K562 (cell line): ENCODE results near the gene CAPS. TPM values are rescaled to one million over a fixed set of nuclear protein-coding genes. Genes with fewer than 3 reads are reported as not detected.

Experiments
- ATAC-seq: fragments of 200-7000 bp; cut with Tn5 transposase; 3 replicates; pipeline ENCODE4 v1.9.1; 2020; ENCODE audit warnings: moderate library complexity
- BruUV-seq: library from RNA; stranded (reverse); fragments of 400-500 nt; replicated peaks from 2 replicates; lab custom pipeline; 2021; lab: Mats Ljungman, UMichigan
- CTCF ChIA-PET: fragments of 300-600 bp; formaldehyde crosslinking; extraction: SDS; loops from one replicate; lab custom pipeline; 2021; ENCODE audit warnings: low intra/inter-chr PET ratio; lab: Yijun Ruan, JAX
- POLR2A ChIA-PET: fragments of 300-600, 350-650 bp; sonication (Branson Sonifier 250); formaldehyde crosslinking; extraction: SDS; loops from one replicate; lab custom pipeline; 2021; ENCODE audit warnings: antibody characterized with exemption, inconsistent platforms; lab: Yijun Ruan, JAX
- DNase-seq, 4 experiments: peaks; one replicate each; pipeline versions ENCODE4 v3.0.0 to v3.0.0-alpha.2; 2011 to 2018; ENCODE audit warnings: low spot score in 3 of 4, mixed read lengths in 3 of 4; ENCODE audit errors: extremely low read depth in 1 of 4
- FAIRE-seq: peaks from 2 replicates; lab custom pipeline; 2011; peaks lifted over from hg19 to GRCh38; lab: Jason Lieb, UNC
- H2AFZ ChIP-seq: 2 replicates; pipeline ENCODE4 v1.6.0; 2011; ENCODE audit warnings: low read depth, low read length, control low read depth, inconsistent platforms
- H3K27ac ChIP-seq: fragments of 200-600 bp; 3 replicates; pipeline ENCODE4 v1.8.0; 2011; ENCODE audit warnings: low read depth, mild to moderate bottlenecking, control low read depth, inconsistent platforms, low read length, moderate library complexity, mixed read lengths; ENCODE audit errors: extremely low read depth
- H3K27me3 ChIP-seq, 2 experiments: fragments of 300-600 bp in 1 of 2; 2 replicates in 1 of 2; 3 replicates in 1 of 2; pipeline versions ENCODE4 v1.6.0 to v1.8.0; 2011; ENCODE audit warnings: inconsistent platforms in 2 of 2, low read length in 2 of 2, mild to moderate bottlenecking in 1 of 2, mixed read lengths in 1 of 2, moderate library complexity in 1 of 2; ENCODE audit not compliant: control insufficient read depth in 2 of 2, insufficient read depth in 2 of 2
- H3K36me3 ChIP-seq: fragments of 300-600 bp; 3 replicates; pipeline ENCODE4 v1.8.0; 2011; ENCODE audit warnings: mild to moderate bottlenecking, low read length, inconsistent platforms; ENCODE audit not compliant: control insufficient read depth, insufficient read depth
- H3K4me1 ChIP-seq, 2 experiments: fragments of 200-600 bp in 1 of 2; replicated peaks in 1 of 2; 2 replicates in 1 of 2; 3 replicates in 1 of 2; pipeline versions ENCODE4 v1.5.1 to v1.8.0; 2011; ENCODE audit warnings: inconsistent platforms in 2 of 2, low read length in 2 of 2, mild to moderate bottlenecking in 1 of 2, mixed read lengths in 1 of 2, moderate library complexity in 1 of 2; ENCODE audit not compliant: control insufficient read depth in 2 of 2, insufficient read depth in 2 of 2
- H3K4me2 ChIP-seq: 2 replicates; pipeline ENCODE4 v1.6.1; 2011; ENCODE audit warnings: low read length, control low read depth, inconsistent platforms, mixed read lengths; ENCODE audit not compliant: insufficient read depth
- H3K4me3 ChIP-seq: fragments of 200-600 bp; sonication (generic), shearing (Covaris generic); 2 replicates; pipeline ENCODE4 v1.5.1; 2016; ENCODE audit warnings: control low read depth, inconsistent platforms
- H3K79me2 ChIP-seq: fragments of 200-600 bp; 3 replicates; pipeline ENCODE4 v1.8.0; 2011; ENCODE audit warnings: low read length, inconsistent platforms; ENCODE audit not compliant: control insufficient read depth, insufficient read depth
- H3K9ac ChIP-seq, 2 experiments: 2 replicates each; pipeline versions ENCODE4 v1.6.0 to v1.6.1; 2011; ENCODE audit warnings: low read depth in 2 of 2, low read length in 2 of 2, control low read depth in 1 of 2, inconsistent platforms in 1 of 2, mild to moderate bottlenecking in 1 of 2, mixed read lengths in 1 of 2; ENCODE audit not compliant: insufficient read depth in 1 of 2
- H3K9me1 ChIP-seq: one replicate; pipeline ENCODE4 v1.6.0; 2011; ENCODE audit warnings: inconsistent platforms, mild to moderate bottlenecking, low read length, moderate library complexity; ENCODE audit not compliant: control insufficient read depth, insufficient read depth
- H3K9me3 ChIP-seq: replicated peaks from 2 replicates; pipeline ENCODE4 v1.5.1; 2011; ENCODE audit warnings: low read depth, low read length, inconsistent platforms; ENCODE audit not compliant: control insufficient read depth, insufficient read depth
- H4K20me1 ChIP-seq: replicated peaks from 2 replicates; pipeline ENCODE4 v1.6.1; 2011; ENCODE audit warnings: low read length, inconsistent platforms, mixed read lengths; ENCODE audit not compliant: control insufficient read depth, insufficient read depth
- STAG1 ChIP-seq: sonication (generic); formaldehyde crosslinking; IDR thresholded peaks from 2 replicates; pipeline ENCODE4 v1.5.0; 2020; ENCODE audit warnings: missing genetic modification reagents, borderline replicate concordance
- STAT5A ChIP-seq: IDR thresholded peaks from 2 replicates; pipeline ENCODE4 v1.6.1; 2012; ENCODE audit warnings: low read length, inconsistent platforms, borderline replicate concordance
- ZNF239 ChIP-seq: fragments of 250-450 bp; sonication (Bioruptor Pico); IDR thresholded peaks from 2 replicates; pipeline ENCODE4 v1.4.0; 2020; ENCODE audit warnings: mild to moderate bottlenecking
- ZNF507 ChIP-seq: conservative IDR thresholded peaks from 2 replicates; pipeline ENCODE4 v1.6.1; 2017; ENCODE audit warnings: missing genetic modification characterization, missing compliant biosample characterization
- WGBS: fragments of 100-300 bp; shearing (Covaris generic); methylation state at CpG from one replicate; pipeline ENCODE4 v1.1.6; 2016; ENCODE audit warnings: low coverage, mixed read lengths; ENCODE audit not compliant: insufficient coverage; ENCODE audit errors: missing lambda C conversion rate; 5-methylcytosine and 5-hydroxymethylcytosine counted together
- in situ Hi-C: fragments of 300-500 bp; cut with MboI; formaldehyde crosslinking; loops from 4 replicates; pipeline ENCODE4 v1.15.0; 2018; ENCODE audit warnings: inconsistent platforms, mixed read lengths
- intact Hi-C: fragments of 100-400 bp; cut with micrococcal nuclease; formaldehyde crosslinking; loops from 2 replicates; pipeline ENCODE4 v1.14.2; 2022
- polyA plus RNA-seq, 8 experiments: library from polyadenylated mRNA; depleted of rRNA in 4 of 8; stranded (reverse) in 5 of 8; unstranded in 3 of 8; fragments of >200 nt; fragmentation: Nextera tagmentation in 2 of 8; fragmentation: Illumina TruSeq in 1 of 8; extraction: Ambion mirVana in 2 of 8; extraction: Trizol in 1 of 8; gene quantifications; 2 replicates each; pipeline versions ENCODE4 v1.2.1 to v1.2.3, GENCODE V29; 2011 to 2014; ENCODE audit warnings: inconsistent platforms in 1 of 8, missing spikeins in 1 of 8
- total RNA-seq, 7 experiments: library from RNA; depleted of rRNA in 6 of 7; stranded (reverse); fragments of >200 nt in 6 of 7; fragmentation: Illumina TruSeq in 2 of 7; extraction: Trizol in 2 of 7; gene quantifications; 2 replicates each; pipeline versions ENCODE4 v1.2.1 to v1.2.3, GENCODE V29; 2011 to 2021; ENCODE audit warnings: low replicate concordance in 1 of 7
- TF ChIP-seq, protein P1 (sequence below): fragments of 450-650 bp; IDR thresholded peaks from 2 replicates; pipeline ENCODE4 v1.6.1; 2016; ENCODE audit warnings: antibody characterized with exemption
- TF ChIP-seq, protein P2 (sequence below): fragments of 150-350 bp; IDR thresholded peaks from 2 replicates; pipeline ENCODE4 v1.6.1; 2014; ENCODE audit warnings: low read depth, mild to moderate bottlenecking, low read length, borderline replicate concordance
- TF ChIP-seq, protein P3 (sequence below): fragments of 250-450 bp; sonication (Bioruptor Pico); IDR thresholded peaks from 2 replicates; pipeline ENCODE4 v1.5.0; 2021; ENCODE audit warnings: mild to moderate bottlenecking, moderate library complexity
- TF ChIP-seq, protein P4 (sequence below): sonication (generic); formaldehyde crosslinking; IDR thresholded peaks from 2 replicates; pipeline ENCODE4 v1.8.1; 2023; ENCODE audit warnings: mild to moderate bottlenecking, missing genetic modification reagents

CAPS gene
- total and polyA plus RNA-seq, 9 of the 15 experiments (the other 6 are each of a cell fraction or from before 2014, with no cell fraction given), result 0.15 to 4.0 (median 0.91) TPM

DNA sequence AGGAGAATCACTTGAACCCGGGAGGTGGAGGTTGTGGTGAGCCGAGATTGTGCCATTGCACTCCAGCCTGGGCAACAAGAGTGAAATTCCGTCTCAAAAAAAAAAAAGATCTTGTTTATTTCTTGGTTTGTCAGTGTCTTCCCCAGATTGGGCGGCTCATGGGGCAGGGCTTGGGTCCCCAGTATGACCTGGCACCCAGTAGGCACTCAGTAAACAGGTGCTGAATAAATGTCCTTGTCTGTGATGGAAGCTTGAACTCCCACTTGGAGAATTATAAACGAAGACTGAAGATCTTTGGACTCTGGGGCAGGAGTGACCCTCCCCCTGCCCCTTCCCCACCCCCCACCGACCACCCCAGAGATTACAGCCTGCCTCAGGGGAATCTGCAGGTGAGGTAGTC is 33.9 kb upstream of the CAPS start:
- no peak overlapping the region for H3K4me3 ChIP-seq
- DNase-seq, result no peak
- H3K9me1 ChIP-seq, result no peaks in the 10 kb centered on the region
- intact Hi-C loops (no loop called here), in situ Hi-C loops (no loop called here)
- FAIRE-seq, result no peak
- ChIA-PET CTCF (no interaction called here), POLR2A (no interaction called here)
- H3K9me3 ChIP-seq, result no peaks in the 10 kb centered on the region
- H4K20me1 ChIP-seq, result no peaks in the 10 kb centered on the region
- H3K36me3 ChIP-seq, result no peaks in the 10 kb centered on the region
- no peaks in the 10 kb centered on the region for H3K79me2 ChIP-seq
- 0 out of 4 replicates have a peak overlapping the region, but pooled peaks of 1 of the 2 experiments have one; percentile 35 for H3K9ac ChIP-seq
- WGBS, result 6% methylated on average over 4 of the region's 6 CpGs
- peaks cover 2 to 15% of the 10 kb centered on the region in 2 experiments; a peak in 2 of 5 replicates for H3K4me1 ChIP-seq
- no peak for ATAC-seq
- peaks cover 15 to 42% of the 10 kb centered on the region in 2 experiments; a peak in 4 of 5 replicates for H3K27me3 ChIP-seq
- BruUV-seq, result no TSS peak
- no peak overlapping the region for H2AFZ ChIP-seq
- H3K27ac ChIP-seq, result no peak overlapping the region
- H3K4me2 ChIP-seq, result no peak overlapping the region
- TF ChIP-seq, protein P1, sequence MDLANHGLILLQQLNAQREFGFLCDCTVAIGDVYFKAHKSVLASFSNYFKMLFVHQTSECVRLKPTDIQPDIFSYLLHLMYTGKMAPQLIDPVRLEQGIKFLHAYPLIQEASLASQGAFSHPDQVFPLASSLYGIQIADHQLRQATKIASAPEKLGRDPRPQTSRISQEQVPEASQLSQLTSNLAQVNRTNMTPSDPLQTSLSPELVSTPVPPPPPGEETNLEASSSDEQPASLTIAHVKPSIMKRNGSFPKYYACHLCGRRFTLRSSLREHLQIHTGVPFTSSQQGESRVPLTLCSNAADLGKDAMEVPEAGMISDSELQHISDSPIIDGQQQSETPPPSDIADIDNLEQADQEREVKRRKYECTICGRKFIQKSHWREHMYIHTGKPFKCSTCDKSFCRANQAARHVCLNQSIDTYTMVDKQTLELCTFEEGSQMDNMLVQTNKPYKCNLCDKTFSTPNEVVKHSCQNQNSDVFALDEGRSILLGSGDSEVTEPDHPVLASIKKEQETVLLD, result no peak
- no peak for TF ChIP-seq STAG1 (CRISPR knock-in tag)
- no peak for TF ChIP-seq STAT5A
- TF ChIP-seq, protein P2, sequence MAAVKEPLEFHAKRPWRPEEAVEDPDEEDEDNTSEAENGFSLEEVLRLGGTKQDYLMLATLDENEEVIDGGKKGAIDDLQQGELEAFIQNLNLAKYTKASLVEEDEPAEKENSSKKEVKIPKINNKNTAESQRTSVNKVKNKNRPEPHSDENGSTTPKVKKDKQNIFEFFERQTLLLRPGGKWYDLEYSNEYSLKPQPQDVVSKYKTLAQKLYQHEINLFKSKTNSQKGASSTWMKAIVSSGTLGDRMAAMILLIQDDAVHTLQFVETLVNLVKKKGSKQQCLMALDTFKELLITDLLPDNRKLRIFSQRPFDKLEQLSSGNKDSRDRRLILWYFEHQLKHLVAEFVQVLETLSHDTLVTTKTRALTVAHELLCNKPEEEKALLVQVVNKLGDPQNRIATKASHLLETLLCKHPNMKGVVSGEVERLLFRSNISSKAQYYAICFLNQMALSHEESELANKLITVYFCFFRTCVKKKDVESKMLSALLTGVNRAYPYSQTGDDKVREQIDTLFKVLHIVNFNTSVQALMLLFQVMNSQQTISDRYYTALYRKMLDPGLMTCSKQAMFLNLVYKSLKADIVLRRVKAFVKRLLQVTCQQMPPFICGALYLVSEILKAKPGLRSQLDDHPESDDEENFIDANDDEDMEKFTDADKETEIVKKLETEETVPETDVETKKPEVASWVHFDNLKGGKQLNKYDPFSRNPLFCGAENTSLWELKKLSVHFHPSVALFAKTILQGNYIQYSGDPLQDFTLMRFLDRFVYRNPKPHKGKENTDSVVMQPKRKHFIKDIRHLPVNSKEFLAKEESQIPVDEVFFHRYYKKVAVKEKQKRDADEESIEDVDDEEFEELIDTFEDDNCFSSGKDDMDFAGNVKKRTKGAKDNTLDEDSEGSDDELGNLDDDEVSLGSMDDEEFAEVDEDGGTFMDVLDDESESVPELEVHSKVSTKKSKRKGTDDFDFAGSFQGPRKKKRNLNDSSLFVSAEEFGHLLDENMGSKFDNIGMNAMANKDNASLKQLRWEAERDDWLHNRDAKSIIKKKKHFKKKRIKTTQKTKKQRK, result no peak
- TF ChIP-seq, protein P3, sequence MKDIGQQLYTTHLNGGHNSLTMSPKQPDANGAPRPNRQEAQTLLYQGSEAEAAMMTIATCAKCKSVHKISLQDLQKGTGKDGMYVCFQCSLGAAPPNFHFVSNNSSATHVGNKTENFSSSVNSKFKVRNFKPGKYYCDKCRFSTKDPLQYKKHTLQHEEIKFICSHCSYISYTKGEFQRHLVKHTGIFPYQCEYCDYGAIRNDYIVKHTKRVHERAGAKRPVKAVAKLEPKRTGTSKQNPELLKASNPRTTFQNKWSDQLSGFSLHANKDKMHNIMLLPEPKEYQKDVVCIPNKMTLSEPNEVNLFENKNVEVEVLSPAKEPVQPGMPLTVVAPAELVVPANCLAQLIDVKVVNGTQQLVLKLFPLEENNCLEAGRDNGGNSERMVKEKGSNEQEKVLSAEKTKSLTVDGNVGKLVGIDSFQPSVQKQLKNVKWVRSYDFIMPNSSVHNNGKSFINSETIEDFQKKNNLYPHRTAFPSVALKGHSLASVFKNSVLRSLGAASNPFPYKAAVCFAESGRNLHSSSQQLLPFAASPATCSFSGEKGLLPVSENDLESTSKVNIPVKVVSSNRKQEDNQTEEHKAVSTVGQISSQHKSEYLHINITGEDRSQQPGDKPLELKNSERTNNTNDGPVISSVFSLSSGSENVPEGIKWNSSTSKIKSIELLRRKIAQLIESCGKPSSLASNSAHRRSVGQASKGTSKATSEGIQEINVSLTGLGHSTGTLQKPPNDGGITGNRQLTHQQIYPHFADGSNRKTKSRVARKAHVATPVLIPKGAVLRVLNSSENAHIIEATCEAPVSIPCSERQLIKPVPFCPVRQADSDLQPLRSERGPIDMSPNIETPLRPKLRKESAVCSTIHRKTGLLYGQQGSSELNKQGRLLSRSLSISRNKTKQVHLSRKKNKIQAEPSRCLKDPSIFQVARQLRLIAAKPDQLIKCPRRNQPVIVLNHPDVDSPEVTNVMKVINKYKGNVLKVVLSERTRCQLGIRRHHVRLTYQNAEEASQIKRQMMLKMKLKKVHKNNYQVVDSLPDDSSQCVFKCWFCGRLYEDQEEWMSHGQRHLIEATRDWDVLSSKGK (CRISPR knock-in tag), result no peak
- TF ChIP-seq, protein P4, sequence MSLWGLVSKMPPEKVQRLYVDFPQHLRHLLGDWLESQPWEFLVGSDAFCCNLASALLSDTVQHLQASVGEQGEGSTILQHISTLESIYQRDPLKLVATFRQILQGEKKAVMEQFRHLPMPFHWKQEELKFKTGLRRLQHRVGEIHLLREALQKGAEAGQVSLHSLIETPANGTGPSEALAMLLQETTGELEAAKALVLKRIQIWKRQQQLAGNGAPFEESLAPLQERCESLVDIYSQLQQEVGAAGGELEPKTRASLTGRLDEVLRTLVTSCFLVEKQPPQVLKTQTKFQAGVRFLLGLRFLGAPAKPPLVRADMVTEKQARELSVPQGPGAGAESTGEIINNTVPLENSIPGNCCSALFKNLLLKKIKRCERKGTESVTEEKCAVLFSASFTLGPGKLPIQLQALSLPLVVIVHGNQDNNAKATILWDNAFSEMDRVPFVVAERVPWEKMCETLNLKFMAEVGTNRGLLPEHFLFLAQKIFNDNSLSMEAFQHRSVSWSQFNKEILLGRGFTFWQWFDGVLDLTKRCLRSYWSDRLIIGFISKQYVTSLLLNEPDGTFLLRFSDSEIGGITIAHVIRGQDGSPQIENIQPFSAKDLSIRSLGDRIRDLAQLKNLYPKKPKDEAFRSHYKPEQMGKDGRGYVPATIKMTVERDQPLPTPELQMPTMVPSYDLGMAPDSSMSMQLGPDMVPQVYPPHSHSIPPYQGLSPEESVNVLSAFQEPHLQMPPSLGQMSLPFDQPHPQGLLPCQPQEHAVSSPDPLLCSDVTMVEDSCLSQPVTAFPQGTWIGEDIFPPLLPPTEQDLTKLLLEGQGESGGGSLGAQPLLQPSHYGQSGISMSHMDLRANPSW, result no peak
- no peak for TF ChIP-seq ZNF239
- no peak for TF ChIP-seq ZNF507
